ENCODE results near the gene AAR2.

AAR2 gene

DNA sequence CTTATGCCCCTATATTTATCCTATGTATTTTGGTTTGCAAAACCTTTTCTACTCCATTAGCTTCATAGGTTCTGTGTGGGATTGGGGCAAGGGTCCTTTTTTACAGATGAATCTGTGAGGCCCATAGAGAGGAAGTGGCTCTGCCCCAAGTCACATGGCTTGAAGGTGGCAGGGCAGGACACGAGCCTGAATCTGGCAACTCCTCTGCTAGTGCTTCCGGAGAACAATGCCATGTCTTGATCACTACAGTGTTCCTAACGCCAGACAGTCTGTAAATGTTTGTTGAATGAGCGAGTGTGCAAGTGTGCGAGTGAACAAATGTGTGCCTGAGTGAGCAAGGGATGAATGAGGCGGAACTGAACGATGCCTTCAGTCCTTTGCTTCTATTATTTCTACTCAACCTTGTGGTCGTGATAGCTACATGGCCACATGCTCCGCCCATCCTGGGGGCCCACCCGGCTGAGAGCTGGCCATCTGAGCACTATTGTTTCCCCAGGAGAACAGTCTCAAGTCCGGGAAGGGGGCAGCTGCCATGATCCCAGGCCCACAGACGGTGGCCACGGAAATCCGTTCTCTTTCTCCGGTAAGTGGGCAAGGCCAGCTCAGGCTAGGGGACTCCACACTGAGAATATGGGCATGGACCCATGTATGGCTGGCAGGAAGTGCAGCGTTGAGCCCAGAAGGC is 17.8 kb upstream of the AAR2 start:
- no peak for DNase-seq (ENCODE audit: low read depth, low spot score)

DNA sequence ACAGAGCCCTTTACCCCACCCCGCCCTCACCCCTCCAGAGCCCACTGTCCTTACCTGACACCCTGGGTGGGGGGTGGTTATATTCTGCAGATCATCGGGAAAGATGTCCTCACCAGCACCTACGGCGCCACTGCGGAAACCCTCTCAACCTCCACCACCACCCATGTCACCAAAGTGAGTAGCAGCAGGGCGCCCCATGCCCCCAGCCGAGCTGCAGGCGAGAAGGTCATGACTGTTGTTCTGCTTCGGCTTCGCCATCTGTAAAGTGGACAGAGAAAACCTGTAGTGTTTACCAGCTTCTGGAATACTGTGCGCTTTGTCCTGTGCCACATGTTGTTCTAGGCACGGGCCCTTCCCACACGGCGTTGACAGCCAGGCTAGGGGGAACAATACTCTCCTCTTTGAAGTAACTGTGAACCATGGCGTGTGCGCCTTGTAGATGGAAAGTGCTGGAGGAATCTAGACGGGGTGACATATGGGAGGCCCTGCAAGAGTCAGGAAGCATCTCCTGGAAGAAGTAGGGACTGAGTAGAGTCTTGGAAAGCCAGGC is 16.5 kb upstream of the AAR2 start:
- DNase-seq (ENCODE audit: low read depth, low spot score), result no peak

DNA sequence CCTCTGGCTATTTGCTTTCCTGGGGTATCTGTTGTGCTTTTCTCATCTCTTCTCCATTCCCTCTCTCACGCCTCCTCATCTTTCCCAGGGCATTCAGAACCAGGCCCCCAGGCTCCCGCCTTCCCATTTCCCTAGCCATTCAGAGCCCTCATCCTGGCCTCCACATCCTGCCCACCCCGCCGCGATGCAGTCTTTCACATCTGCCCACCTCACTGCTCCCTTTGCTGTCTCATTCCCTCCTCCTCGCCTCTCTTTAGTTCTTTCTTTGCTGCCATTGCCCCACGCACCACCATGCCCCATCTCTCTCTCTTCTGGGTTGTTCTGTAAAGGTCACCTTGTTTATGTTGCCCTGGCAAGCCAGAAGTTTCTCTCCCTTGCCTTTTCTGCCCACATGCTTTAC is 10.6 kb upstream of the AAR2 start:
- DNase-seq (ENCODE audit: low read depth, low spot score), result no peak

DNA sequence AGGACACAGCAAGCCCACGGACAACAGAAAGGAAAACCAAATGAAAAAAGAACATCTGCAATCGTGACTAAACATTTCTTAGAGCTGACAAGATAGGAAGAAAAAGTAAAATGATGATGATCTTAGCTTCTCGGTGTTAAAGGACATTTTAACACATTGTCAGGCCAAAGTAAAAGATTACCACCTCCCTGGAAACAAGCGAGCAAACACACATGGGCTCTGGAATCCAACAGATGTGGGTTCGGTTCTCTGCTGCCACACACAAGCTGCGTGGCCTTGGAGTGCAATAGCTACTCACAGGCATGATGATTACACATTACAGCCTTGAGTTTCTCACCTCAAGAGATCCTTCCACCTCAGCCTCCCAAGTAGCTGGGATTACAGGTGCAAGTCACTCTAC is 7.5 kb upstream of the AAR2 start:
- no peak for DNase-seq (ENCODE audit: low read depth, low spot score)

DNA sequence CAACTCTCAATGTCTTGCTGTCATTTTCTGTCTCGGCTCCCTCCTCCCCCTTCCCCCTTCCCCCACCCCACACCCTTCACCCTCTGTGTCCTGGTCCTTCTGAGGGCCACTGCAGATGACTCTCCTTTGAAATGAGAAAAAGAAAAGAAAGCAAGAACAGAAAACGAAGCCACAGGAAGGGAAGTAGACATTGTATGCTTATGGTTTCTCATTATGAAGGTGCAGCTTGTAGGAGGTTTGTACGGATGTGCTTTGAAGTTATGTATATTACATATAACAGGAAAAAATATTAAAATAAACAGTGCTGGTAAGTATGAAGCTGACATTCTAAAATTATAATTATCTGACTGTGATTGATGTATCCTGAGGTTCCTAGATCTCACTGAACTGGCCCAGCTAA is 6.3 kb upstream of the AAR2 start:
- DNase-seq (ENCODE audit: low read depth, low spot score), result no peak

DNA sequence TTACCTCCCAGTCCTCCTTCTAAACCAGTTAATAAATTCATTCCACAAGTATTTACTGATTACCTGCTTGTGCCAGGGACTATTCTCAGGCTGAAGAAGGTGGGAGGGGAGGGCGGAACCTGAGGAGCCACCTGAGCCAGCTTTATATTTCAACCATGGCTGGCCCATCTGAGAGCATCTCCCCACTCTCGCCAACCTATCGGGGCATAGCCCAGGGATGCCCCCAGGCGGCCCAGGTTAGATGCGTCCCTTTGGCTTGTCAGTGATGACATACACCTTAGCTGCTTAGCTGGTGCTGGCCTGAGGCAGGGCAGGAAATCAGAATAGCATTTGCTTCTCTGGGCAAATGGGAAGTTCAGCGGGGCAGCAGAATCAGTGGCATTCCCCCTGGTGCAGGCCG is 4.9 kb upstream of the AAR2 start:
- no peak for DNase-seq (ENCODE audit: low read depth, low spot score)

DNA sequence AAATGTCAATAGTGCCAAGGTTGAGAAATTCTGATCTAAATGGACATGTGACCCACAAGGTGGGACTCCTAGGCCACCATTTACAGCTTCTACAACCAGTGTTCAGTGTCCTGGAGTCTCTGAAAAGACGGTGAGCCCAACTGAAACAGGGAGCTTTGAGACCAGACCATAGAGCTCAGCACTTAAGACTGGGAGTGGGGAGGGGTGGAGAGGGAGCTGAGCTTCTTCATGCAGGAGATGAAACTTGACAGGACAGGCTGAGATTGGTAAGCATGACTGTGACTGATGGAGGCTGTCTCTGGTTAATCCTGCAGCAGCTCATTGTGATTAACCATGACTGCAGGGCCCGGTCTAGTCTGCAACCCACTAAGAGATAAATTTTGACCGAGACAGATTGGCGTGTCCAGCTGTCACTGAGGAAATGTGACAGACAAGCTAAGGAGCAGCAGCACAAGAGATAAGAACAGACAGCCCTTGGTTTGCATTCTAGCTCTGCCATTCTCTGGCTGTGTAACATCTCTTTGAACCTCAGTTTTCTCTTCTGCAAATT is 1.4 kb upstream of the AAR2 start:
- DNase-seq (ENCODE audit: low read depth, low spot score), result no peak

DNA sequence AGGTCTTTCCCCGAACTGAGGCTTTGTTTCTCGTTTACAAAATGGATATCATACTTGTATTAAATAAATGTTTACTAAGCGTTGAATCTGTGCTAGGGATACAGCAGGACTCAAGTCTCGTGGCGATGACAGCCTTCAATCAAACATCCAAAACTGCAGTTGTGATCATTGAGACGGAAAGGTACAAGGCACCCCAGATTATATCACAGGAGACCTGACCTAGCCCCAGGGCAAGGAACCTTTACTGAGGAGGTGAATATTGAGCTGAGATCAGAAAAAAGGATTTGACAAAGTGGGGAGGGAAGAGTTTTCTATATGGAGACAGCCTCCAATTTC is 476 bp downstream of the AAR2 start:
- no peak for DNase-seq (ENCODE audit: low read depth, low spot score)

DNA sequence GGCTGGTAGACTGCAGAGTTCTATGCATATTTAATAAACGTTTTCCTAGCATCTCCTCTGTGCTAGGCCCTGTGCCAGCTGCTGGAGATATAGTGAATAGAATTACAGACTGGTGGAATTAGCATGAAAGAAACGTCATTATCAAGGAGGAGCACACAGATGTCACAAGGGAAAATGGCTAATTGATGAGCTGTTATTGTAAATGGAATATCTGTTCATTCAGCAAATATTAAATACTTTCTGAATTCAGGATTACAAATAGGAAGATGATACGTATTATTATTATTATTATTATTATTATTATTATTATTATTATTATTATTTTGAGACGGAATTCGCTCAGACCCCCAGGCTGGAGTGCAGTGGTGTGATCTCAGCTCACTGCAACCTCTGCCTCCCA is 1.2 kb downstream of the AAR2 start:
- DNase-seq (ENCODE audit: low read depth, low spot score), result no peak

DNA sequence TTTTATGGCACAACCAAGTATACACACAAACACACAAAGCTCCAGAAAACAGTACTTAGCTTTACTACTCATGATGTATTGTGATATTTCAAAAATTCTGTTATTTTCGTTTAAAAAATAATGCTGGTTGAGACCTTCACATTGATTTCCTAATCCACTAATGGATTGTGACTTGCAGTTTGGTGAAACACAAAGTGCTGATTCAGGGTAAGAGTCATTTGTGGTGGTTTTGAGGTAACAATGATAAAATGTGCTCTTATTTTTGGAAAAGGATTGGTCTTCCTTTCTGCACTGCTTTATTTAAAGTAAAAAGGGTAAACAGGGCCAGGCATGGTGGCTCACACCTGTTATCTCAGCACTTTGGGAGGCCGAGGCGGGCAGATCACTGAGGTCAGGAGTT is 1.9 kb downstream of the AAR2 start:
- no peak for DNase-seq (ENCODE audit: low read depth, low spot score)

DNA sequence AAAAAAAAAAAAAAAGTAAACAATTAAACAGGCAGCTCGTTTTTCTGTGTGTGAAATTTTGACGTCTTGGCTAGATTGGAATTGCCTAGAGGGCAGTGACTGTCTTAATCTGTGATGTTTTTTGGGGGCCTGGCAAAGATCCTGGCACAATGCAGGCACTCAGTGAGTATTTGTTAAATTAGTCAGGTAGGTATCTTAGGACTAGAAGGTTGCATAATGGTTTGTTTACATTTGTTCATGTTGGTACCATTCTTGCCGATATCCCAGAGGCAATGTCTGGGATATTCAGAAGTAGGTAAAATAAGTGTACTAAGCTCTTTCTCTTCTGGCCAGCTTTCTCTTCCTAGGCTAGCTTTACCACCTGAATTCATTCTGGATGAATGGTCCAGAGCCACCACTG is 2.5 kb downstream of the AAR2 start:
- no peak for DNase-seq (ENCODE audit: low read depth, low spot score)

DNA sequence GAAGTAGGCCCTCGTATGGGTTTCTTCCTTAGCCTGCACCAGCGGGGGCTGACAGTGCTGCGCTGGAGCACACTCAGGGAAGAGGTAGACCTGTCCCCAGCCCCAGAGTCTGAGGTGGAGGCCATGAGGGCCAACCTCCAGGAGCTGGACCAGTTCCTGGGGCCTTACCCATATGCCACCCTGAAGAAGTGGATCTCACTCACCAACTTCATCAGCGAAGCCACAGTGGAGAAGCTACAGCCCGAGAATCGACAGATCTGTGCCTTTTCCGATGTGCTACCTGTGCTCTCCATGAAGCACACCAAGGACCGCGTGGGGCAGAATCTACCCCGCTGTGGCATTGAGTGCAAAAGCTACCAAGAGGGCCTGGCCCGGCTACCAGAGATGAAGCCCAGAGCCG is 3.8 kb downstream of the AAR2 start:
- DNase-seq (ENCODE audit: low read depth, low spot score), result no peak

DNA sequence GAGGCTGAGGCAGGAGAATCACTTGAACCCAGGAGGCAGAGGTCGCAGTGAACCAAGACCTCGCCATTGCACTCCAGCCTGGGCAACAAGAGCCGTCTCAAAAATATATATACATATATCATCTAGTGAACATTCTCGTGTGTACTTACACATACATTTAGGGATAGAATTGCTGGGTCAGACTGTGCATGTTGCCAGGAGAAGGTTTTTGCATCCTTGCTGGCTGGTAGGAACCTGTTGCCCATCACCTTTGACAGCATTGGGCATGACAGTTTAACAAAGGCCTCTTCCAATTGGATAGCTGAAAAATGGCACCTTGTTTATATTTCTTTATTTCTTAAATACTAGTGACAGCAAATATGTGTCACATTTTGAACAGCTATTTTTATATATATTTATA is 5.4 kb downstream of the AAR2 start:
- DNase-seq (ENCODE audit: low read depth, low spot score), result no peak

DNA sequence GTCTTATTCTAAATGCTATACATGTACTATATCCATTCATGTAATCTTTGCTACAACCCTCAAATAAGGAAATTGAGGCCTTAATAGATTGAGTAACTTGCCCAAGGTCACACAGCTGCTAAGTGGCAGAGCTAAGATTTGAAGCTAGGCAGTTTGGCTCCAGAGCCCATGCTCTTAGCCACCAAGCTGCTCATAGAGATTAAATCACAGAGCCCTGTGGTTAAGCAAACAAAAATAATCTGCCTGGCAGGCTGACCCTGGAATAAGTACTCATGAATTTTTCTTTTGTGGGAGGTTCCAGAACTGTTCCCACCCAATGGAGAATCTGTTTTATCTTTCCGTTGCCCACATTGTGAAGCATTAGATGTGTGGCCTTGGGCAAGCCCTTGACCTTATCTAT is 7.4 kb downstream of the AAR2 start:
- no peak for DNase-seq (ENCODE audit: low read depth, low spot score)

DNA sequence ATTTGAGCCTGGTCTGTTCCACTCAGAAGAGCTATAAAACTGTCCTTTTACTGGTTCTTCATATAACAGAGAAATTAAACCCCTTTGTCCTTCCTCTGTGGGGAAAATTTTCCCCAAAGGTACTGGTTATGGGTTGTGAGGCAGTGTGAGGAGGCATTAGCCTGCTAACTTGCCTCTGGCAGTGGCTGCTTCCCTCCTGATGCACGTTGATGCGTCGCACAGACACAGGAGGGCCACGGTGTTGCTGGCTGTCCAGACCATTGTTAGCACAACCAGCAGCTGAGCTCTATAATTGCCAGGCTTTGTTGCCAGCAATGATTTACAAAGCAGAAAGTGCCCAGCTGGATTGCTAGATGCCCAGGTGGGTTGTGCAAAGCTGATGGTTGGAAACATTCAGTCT is 10.1 kb downstream of the AAR2 start:
- no peak for DNase-seq (ENCODE audit: low read depth, low spot score)

DNA sequence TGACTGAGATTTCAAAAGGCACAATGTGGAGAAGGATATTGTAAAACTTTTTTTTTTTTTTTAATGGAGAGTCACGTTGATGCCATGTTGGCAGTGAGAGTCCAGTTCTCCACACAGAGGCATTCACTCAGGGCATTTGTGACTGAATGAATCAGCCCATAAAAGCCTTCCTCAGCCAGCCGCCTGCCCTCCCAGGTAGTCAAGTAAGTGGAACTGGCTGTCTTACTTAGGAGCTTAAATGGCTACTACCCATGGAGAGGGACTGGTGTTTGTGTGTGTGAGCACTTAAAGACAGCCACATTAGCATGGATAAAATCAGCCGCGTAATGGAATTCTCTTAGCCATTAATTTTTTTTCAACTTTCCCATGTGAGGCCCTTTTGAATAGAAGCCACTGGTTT is 12.6 kb downstream of the AAR2 start:
- DNase-seq (ENCODE audit: low read depth, low spot score), result no peak

DNA sequence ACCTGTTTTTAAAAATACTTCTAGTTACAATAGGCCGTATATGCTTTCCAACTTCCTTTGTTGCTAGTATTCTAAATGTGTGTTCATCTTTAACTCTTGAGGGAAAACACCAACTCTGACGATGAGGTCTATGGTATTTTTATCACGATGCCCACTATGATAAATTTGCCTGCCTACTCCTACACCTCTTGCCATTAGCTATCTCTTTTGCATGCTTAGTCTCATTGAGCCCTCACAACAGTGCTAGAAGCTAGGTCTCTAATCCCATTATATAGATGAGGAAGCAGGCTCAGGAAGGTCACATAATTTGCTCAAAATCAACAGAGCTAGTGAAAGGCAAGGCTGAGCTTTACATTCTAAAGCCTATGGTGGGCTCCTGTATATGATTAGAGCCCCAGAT is 13.2 kb downstream of the AAR2 start:
- DNase-seq (ENCODE audit: low read depth, low spot score), result no peak

DNA sequence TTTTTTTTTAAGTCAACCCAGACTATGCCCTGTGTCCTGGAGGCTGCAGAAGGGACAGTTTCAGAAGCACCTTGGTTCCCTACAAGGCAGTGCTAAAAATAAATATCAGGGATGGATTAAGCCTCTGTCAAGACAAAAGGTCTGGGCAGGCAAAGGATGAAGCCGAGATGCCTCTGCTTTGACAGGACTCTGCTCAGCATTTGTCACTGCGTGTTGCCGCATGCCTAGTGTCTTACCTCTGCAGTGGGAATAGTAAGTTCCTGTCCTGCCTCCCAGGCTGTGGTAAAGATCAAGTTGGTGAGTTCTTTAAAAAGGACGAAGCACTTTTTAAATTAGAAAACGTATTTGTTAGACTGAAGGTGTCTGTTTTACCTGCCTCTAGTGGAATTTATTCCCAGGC is 15.1 kb downstream of the AAR2 start:
- no peak for DNase-seq (ENCODE audit: low read depth, low spot score)

DNA sequence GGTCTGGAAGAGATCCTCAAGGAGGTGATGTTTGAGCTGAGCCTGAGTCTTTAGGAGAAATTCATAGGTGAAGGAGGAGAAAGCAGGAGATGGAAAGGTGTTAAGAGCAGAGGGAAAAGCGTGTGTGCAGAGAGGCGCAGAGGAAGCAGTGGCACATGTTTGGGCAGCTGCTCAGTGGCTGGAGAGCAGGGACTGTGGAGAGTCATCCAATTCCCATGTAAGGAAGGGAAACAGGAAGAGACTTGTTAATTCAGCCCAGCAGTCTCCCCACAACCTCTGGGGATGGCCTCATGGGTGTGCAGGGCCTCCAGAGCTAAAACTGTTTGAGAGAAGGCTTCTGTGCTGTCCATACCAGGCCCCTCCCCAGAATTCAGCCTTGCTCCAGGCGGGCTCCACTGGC is 16.2 kb downstream of the AAR2 start:
- DNase-seq (ENCODE audit: low read depth, low spot score), result no peak

DNA sequence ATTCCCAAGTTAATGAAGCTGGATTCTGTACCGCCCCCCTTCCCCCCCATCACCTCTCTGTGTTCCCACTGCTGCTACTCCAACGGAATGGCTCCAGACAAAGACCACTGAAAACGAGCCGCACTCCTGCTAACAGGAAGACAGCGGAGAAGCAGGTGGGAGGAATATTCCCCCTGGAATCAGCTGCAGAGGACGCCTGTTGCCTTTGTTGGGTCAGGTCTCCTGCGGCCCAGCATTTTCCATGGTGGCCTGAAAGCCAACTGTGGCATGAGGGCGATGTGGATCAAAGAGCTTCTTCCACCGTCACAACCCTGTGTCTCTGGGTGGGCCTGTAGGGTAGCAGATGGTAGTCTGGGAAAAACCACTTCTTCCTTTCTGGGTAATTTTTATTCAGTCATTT is 16.8 kb downstream of the AAR2 start:
- DNase-seq (ENCODE audit: low read depth, low spot score), result no peak

DNA sequence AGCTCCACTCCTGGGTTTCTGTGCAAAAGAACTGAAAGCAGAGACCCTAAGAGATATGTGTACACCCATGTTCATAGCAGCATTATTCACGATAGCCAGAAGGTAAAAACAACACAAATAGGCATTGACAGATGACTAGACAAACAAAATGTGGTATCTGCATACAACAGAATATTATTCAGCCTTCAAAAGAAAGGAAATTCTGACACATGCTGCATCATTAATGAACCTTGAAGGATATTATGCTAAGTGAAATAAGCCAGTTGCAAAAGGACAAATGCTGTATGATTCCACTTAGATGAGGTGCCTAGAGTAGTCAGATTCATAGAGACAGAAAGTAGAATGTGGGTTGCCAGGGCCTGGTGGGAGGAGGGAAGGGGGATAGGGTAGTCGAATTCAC is 17.8 kb downstream of the AAR2 start:
- no peak for DNase-seq (ENCODE audit: low read depth, low spot score)

DNA sequence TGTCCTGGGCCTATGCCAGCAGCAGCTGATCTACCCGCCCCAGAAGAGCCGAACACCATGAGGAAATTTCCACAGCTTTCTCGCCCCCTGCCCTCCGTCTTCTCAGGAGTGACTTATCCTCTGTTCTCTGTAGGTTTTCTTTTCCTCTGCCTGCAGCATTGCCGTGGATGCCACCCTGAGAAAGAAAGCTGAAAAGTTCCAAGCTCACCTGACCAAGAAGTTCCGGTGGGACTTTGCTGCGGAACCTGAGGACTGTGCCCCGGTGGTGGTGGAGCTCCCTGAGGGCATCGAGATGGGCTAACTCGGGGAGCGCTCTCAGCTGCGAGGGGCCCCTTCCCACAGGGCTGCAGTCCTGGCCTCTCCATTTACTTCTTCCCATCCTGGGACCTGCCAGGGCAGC is 19.2 kb downstream of the AAR2 start:
- DNase-seq (ENCODE audit: low read depth, low spot score), result no peak

DNA sequence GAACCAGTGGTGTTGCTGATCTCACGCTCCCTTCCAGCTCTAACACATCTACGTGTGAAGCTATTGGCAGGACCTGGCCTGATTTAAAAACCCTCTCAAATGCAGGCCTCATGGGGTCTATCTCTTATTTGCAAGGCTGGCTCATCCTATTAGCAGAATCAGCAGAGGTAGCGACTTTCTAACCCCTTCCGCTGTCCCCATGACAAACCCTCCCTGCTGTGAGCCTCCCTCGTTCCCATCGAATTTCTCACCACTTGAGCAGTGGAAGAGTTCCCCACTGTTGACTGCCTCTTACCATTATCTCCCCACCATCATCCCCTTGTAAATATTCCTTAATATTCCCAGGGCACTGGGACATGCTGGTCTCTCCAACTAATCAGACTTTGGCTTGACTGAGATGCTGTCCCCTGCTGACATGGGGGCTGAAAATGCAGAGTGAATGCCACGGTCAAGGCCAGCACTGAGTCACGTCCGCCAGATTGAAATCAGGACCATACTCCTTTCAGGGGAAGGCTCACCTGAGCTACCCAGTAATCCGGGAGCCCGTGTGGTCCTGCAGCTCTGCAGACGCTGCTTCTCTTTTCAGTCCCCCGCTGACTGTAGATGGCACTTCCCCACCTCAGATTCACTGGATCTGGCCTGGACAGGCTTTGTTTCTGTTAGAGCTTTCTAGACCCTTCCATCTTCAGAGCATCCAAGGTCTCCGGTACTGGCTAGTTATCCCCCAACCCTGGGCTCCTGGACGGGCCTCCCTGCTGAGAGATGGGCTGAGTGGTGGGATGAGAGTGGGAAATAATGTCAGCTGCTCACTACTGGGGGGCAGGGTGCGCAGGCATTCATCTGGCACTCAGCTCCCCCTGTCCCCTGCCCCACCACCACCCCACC is 23.1 kb downstream of the AAR2 start:
- no peak for DNase-seq (ENCODE audit: low read depth, low spot score)
